Fibroblast of gingiva (primary cell): ENCODE data around the gene NETO2.
"Not testable (repeated sequence)": the region's sequence is repeated elsewhere in the genome, so short reads cannot be mapped to it uniquely, and the experiment has no call there.

Source experiments
- DNase-seq: peaks from one replicate; pipeline ENCODE4 v3.0.0-alpha.2; 2011; ENCODE audit warnings: low read depth

The NETO2 gene

DNA sequence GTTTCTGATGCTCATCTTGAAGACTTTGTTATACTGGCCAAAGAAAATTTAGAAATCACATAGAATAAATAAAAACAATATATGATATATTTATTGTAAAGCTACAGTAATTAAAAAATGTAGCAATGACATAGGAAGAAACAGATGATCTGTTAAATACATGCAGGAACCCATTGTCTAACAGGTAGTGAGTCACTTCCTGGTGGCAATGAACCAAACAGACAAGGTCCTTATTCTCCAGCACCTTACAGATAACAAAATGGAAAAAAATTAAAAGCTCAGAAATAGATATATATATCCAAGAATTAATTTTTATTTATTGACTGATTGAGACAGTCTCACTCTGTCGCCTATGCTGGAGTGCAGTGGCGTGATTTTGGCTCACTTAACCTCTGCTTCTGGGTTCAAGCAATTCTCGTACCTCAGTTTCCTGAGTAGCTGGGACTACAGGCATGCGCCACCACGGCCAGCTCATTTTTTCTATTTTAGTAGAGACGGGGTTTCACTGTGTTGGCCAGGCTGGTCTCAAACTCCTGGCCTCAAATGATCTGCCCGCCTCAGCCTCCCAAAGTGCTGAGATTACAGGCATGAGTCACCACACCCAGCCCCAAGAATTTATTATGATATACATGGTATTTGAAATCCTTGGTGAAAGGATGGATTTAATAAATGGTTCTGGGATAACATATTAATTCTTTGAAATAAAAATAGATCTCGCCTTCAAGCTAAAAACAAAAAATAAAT is 7.5 kb downstream of the NETO2 start:
- no peak for DNase-seq

DNA sequence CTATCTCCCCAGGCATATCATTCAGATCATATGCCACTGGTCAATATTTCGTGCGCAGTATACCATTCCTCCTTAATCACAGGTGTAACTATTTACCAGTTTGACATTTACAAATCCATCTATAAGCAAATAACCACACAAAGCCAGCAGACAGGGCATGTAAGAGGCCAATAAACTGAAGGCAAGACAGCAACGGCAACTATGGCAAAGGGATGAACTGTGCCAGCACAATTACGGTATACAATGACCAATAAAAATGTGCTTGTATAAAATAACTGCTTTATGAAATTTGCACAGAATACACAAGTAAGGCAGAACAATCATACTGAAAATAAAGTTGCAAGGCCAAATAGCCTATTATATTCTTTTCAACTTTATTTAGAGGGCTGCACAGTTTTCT is 9.2 kb downstream of the NETO2 start:
- DNase-seq: no peak

GRCh38 chr16:47132308-47132707 is 11.4 kb downstream of the NETO2 start:
- DNase-seq: no peak

GRCh38 chr16:47129755-47130435 is 13.8 kb downstream of the NETO2 start:
- no peak for DNase-seq

DNA sequence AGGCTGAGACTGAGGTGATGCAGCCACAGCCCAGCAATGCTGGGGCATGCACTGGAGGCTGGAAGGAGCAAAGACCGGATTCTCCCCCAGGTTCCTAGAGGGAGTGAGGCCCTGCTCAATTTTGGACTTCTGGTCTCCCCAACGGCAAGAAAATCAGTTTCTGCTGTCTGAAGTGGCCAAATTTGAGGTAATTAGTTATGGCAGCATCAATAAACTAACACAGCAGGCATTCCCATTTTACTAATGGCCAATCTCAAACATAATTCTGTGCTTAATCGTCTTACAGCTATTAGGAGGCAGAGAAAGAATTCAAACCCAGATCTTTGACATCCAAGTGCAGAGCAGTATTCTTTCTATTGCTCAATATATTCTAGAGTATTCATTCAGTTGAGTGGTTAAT is 16.2 kb downstream of the NETO2 start:
- no peak for DNase-seq

GRCh38 chr16:47125757-47126156 is 18.0 kb downstream of the NETO2 start:
- no peak for DNase-seq

- DNase-seq: no peak
Observed at GRCh38 chr16:47113130-47113529, 30.6 kb downstream of the NETO2 start.

DNA sequence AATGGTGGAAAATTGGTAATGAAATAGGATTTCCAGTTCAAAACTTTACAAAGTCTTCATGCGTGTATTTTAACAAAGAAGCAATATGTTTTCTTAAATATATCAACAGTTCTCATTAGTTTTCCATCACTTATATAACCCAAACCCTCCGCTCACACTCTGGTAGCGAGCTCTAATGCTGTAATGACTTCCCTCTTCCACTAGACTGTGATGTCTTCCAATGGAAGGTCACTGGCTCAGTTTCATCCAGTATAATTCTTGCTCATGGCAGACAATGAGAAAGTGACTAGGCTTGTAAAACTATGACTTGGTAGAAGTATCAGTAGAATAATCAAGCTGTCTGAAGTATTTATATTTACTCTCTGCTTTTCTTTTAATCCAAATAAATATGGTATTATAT is 32.8 kb downstream of the NETO2 start:
- DNase-seq: no peak

GRCh38 chr16:47109361-47109760 is 34.4 kb downstream of the NETO2 start:
- no peak for DNase-seq

- DNase-seq: not testable (repeated sequence)
Observed at GRCh38 chr16:47102921-47103320, 40.8 kb downstream of the NETO2 start.

DNA sequence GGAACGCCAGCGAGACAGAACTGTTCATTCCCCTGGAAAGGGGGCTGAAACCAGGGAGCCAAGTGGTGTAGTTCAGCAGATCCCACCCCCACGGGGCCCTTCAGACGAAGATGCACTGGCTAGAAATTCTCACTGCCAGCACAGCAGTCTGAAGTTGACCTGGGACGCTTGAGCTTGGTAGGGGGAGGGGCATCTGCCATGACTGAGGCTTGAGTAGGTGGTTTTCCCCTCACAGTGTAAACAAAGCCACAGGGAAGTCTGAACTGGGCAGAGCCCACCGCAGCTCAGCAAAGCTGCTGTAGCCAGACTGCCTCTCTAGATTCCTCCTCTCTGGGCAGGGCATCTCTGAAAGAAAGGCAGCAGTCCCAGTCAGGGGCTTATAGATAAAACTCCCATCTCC is 46.6 kb downstream of the NETO2 start:
- not testable (repeated sequence) for DNase-seq

DNA sequence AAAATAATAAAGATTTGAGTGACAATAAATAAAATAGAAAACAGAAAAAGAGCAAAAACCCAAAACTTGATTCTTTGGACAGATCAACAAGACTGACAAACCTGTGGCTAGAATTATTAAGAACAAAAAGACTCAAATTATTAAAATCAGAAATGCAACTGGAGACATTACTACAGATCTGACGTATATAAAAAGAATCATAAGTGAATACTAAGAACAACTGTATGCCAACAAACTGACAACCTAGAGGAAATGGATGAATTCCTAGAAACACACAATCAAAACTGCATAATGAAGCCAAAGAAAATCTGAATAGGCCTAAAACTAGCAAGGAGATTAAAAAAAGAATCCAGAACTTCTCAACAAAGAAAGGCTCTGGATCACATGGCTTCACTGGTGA is 47.4 kb downstream of the NETO2 start:
- no peak for DNase-seq

DNA sequence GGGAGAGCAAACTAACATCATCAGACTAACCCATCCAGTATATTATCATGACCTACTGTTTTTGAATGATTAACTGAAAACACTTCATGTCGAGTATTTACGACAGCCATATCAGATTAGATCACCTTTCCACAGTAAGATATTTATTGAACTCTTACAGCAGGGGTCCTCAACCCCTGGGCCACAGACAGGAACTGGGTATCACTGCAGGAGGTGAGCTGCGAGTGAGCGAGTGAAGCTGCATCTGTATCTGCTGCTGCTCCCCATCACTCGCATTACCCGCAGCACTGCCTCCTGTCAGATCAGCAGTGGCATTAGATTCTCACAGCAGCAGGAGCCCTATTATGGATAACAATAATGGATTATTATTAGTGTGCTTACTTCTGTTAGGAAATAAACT is 59.5 kb downstream of the NETO2 start:
- DNase-seq: no peak

DNA sequence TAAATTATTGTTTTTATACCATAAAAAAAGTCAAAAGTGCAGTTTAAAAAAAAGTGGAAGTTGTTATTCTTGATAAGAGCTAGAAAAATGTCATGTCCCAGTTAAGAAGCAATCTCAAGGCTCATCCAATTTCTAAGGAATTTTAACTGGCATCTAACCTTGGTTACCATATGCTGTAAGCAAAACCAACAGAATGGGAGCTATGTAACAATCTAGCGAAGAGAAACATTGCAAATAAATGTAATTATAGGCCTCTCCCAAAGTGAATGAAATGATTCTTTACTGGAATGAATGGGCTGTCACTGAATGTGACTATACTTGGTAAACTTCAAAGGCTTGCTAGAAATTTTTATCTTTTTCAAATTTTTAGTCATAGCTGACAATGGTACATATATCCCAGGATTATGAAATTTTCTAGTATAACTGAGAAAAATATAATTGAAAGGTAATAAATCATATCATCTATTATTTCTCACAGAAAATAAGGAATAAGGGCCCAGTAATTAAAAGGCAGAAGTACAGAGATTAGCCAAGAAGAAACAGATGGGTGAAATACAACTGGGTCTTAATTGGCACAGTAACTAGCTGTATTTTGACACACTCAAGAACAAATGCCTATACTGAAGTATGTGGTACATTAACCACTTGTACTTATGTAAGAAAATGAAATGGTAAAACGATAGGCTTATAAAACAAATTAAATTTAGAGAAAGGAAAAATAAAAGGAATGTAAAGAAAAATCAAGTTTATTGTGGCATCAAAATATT is 61.5 kb downstream of the NETO2 start:
- no peak for DNase-seq

DNA sequence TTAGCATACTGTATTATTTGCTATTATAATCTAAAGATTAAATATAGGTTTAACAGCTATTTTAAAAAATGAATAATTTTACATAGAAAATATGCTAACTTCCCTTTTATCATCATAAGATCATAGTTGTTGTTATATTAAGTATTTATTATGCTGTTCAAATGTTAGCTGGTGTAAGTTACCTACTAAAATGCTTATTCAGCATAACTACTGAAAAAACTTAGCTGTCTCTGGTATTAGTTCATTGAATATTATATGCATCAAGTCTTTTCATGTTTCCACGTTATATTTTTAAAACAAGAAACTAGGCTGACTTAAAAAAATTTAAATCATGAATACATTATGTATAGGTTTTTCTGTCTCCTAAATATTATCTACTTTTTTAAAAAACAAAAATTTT is 62.6 kb downstream of the NETO2 start:
- no peak for DNase-seq

- DNase-seq: no peak
Observed at GRCh38 chr16:47079860-47080259, 63.9 kb downstream of the NETO2 start.

GRCh38 chr16:47073223-47074155 is 70.3 kb downstream of the NETO2 start:
- no peak for DNase-seq

GRCh38 chr16:47072158-47072557 is 71.6 kb downstream of the NETO2 start:
- no peak for DNase-seq

GRCh38 chr16:47069841-47070584 is 73.7 kb downstream of the NETO2 start:
- no peak for DNase-seq

GRCh38 chr16:47069313-47069712 is 74.4 kb downstream of the NETO2 start:
- DNase-seq: no peak

- DNase-seq: no peak
Observed at GRCh38 chr16:47067203-47067602, 76.5 kb downstream of the NETO2 start.
